Measurements from ENCODE around the gene GNPDA2.
A peak's percentile ranks its signal among the peaks of the same experiment; 100 is the strongest.
"Not testable (repeated sequence)": the region's sequence is repeated elsewhere in the genome, so short reads cannot be mapped to it uniquely, and the experiment has no call there.

The GNPDA2 gene

GRCh38 chr4:44726038-44726871 is at the start of gene GNPDA2:
Gene GNPDA2 (minus strand): TSS chr4:44726556. CDS start chr4:44722207, 4,349 bp downstream.
- peak; percentile 79 for DNase-seq

DNA sequence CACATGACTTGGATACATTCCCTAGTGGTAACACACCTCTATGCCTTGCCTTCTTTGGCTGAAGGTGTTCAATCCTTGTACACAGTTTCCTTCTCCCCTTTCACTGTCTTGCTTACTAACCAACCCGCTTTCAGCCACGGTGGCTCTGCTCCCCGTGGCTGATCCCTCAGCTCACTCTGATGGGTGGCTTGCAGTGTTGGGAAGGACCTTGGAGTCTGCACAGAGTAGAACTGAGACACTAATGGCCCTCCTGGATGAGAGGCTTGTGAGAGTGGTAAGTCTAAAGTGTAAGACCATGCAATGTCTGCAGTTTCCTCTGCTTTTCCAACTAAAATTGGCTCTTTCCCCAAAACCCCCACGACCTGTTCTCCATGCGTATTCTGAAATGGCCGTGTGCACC is 46.0 kb upstream of the GNPDA2 start:
- no peak for DNase-seq

GRCh38 chr4:44771789-44772188 is 45.4 kb upstream of the GNPDA2 start:
- no peak for DNase-seq

DNA sequence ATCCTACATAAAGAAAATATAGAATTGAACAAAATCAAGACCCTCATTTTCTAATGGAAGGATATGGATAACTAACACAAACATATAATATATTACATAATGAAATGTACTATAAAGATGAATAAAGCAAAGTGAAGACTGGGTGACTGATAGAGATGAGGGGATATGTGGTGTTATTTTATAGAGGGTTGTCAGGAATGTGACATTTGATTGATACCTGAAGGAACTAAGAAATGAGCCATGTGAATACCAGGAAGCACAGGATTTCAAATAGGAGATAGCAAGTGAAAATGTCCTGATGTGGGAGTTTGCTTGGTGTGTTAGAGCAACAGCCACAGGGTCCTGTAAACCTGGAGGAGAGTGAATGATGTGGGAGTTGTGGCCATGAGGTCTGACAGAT is 40.1 kb upstream of the GNPDA2 start:
- no peak for DNase-seq

DNA sequence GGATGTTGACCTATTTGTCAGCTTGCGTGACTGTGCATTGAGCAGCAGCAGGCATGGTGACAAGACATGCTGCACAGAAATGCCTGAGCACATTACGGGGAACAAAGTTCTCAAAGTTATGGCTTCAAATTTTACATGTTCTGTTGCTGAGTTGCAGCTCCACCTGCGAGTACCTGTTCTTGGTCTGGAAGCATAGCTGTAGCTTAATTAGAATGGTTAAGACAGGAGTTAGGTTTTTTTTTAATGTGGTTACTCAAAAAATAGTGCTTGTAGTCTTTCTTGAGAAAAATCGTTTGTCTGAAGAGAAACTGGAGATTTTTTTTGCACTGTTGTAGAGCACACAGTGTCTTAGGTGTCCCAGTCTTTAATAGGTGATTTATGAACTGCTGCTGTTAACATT is 38.8 kb upstream of the GNPDA2 start:
- no peak for DNase-seq

DNA sequence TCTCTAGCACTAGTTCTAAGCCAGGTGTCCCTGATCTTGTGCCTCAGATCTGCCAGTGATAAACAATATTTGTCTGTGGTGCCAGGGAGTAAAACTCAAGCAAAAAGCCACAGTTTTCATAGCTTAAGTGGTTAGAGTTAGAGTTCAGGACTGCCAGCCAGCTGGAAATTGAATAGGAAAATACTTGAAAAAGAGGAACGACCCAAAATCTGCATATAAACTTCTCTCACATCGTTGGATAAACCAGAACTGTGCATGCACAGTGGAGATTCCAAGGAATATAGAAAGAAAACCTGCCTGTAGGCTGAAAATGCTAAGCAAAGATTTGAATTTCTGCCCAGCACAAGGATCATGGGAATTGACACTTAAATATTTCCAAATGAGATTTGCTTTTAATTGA is 35.0 kb upstream of the GNPDA2 start:
- DNase-seq, result no peak

GRCh38 chr4:44760142-44760898 is 34.0 kb upstream of the GNPDA2 start:
- peak; percentile 45 for DNase-seq

- DNase-seq, result no peak
Observed at GRCh38 chr4:44756559-44756958, 30.2 kb upstream of the GNPDA2 start.

GRCh38 chr4:44740201-44740600 is 13.8 kb upstream of the GNPDA2 start:
- DNase-seq, result no peak

DNA sequence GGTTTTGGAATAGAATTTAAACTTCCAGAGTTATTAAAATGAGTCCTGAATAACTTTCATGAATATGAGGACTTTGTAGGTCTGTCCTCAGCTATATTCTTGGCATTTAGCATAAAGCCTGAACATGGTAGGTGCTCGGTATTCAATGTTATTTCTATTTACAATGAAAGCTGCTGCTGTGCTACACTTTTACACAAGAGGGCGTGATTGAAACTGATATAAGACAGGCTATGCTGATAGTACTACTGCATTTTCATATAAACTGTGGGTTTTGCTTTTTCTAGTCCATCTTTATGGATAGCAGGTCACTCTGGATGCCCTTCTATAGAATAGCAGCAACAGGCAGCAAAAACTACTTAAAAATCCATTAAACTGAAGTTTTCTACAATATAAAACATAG is 12.3 kb upstream of the GNPDA2 start:
- DNase-seq, result peak; percentile 15

GRCh38 chr4:44736900-44737299 is 10.5 kb upstream of the GNPDA2 start:
- no peak for DNase-seq

GRCh38 chr4:44728694-44729093 is 2.3 kb upstream of the GNPDA2 start:
- not testable (repeated sequence) for DNase-seq

GRCh38 chr4:44727471-44727870 is 1.1 kb upstream of the GNPDA2 start:
- DNase-seq, result no peak

- DNase-seq, result no peak
Observed at GRCh38 chr4:44725726-44726037, 674 bp downstream of the GNPDA2 start.

GRCh38 chr4:44725166-44725565 is 1.2 kb downstream of the GNPDA2 start:
- DNase-seq, result no peak

DNA sequence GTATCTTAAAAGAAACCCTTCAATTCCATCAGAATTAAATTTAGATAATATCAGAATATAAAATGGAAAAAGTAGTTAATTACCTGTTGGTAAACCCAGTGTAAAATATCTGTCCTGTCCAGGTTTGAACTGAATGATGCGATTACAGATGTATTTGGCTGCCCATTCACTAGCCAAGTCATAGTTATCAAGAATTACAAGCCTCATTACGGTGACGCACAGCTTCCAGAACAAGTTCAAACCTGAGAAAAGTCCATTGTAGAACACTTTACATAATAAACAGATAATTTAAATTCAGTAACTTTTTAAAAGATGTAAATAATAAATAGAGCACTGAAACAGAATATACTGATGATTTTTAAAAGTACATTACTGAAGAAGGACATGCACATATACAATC is 4.4 kb downstream of the GNPDA2 start:
- no peak for DNase-seq

DNA sequence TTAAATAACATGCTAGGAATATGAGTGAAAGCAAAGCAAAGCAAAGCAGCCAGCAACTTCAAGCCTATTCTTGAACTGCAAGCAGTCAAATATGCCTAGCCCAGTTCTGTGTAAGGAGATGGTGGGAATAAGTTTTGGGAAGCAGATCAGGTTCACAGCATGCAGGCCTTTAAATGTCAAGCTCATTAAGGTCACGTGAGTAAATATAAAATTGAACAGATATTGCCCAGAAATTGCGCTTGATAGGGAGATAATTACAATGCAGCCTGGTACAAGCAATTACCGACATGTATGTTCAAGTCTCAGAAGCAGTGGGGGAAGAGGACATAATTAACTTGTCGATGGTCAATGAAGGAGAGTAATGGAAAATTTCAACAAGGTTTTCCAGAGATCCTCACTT is 6.0 kb downstream of the GNPDA2 start:
- no peak for DNase-seq

- no peak for DNase-seq
Observed at GRCh38 chr4:44716597-44716996, 9.8 kb downstream of the GNPDA2 start.

DNA sequence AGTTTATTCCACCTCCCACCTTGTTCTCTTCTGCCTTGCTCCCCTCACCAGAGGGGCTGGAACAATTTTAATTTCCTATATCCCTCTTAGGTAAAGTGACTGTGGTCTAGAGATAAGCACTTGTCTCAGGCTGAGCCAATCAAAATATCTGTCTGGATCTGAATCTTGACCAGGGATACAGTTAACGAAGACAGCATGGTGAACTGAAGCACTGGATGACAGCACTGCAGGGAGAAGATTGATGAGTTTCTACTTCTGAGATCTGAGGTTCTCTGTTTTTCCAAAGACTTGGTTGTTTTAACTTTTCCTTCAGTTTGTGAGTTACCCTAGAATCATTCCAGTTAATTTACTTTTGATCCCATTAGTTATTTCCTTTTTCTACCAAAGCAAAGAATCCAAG is 13.2 kb downstream of the GNPDA2 start:
- no peak for DNase-seq

- no peak for DNase-seq
Observed at GRCh38 chr4:44704673-44705072, 21.7 kb downstream of the GNPDA2 start.

DNA sequence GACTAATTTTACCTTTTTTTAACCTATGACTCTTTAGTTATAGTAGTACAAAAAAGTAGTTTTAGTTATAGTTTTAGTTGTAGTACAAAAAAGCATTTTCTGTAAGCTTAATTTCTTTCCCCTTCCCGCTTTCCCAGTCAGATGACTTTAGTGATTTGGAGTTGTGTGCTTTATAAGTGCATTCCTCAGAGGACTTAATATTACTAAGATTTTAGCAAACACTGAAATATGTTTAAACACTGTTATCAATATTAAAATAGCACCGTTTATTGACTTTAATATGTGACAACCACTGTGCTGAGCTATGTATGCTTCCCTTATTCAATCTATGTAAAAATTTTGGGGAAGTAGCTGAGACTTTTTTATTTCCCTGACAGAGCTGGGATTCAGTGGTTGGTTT is 25.3 kb downstream of the GNPDA2 start:
- no peak for DNase-seq

DNA sequence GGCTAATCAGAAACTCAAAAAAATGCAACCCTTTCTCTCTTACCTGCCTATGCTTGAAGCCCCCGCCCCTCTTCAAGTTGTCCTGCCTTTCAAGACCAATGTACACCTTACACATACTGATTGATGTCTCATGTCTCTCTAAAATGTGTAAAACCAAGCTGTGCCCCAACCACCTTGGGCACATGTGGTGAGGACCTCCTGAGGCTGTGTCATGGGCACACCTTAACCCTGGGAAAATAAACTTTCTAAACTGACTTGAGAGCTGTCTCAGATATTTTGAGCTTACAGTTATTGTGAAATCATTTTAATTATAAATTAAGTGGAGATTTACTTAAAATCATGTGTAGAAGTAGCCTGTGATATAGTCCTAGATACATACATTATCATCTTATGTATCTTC is 25.9 kb downstream of the GNPDA2 start:
- no peak for DNase-seq

DNA sequence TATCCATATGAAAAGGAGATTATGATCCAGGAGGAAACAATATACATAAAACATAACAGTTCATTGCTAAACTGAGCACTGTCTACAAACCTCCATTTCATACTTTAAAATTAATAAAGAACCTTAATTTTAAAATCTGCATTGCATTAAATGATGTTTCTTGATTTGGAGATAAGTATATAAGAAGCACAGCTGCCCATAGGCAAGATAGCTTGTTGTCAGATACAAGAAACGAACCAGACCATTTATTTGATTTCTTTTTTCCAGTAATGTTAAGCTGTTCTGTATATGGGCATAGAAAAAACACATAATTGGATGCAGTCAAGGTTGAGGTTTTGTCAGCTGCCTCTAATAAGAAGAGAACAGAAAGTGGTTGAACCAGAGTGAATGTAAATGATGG is 41.7 kb downstream of the GNPDA2 start:
- no peak for DNase-seq

DNA sequence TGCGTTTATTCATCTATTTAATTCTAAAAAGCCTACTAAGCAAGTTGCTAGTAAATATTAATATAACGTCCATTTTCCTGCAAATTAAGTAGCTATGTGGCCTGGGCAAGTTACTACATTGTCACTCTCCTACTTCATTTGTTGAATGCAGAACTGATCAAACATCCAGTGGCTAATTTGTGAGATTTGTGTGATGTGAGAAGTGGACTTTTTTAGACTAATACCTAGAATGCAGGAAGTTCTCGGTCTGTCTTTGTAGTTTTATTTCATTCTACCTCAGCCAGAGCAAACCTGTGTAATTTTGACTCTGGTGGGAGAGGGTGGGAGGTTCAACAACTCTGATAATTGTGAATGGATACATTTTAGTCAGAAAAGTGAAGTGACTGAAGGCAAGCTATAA is 47.3 kb downstream of the GNPDA2 start:
- no peak for DNase-seq

Data from kidney glomerular epithelial cell (primary cell).